ENCODE measurements around the gene ACADVL. TPM values are rescaled to one million over a fixed set of nuclear protein-coding genes. Genes with fewer than 3 reads are reported as not detected.

Gene ACADVL
- total RNA-seq, 1 experiment from 2014 or later: 305 TPM

DNA sequence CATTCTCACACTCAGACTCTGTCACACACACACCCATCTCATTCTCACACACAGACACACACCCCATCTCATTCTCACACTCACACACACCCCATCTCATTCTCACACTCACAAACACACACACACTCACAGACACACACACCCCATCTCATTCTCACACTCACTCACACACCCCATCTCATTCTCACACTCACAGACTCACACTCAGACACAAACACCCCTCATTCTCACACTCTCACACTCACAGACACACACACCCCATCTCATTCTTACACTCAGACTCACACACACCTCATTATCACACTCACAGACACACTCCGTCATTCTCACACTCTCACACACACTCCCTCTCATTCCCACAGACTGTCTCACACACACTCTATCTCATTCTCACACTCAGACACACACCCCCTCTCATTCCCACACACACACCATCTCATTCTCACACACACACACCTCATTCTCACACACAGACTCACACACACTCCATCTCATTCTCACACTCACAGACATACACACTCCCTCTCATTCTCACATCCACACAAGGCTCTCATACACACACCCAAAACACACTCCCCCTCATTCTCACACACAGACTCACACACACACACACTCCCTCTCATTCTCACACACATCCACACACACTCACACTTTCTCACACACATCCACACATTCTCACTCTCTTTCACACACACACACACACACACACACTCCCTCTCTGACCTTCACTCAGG, 43.5 kb upstream of the ACADVL start:
- DNase-seq (ENCODE audit: low read depth, low spot score) (no peak), ATAC-seq (no peak)
- CTCF ChIA-PET: interaction anchor here (1.0 kb wide), 1 partner anchor 43 kb away, joined by 3 read pairs; no protein-coding TSS in a partner anchor

GRCh38 chr17:7176841-7177190, 42.9 kb upstream of the ACADVL start:
- ATAC-seq (no peak), DNase-seq (ENCODE audit: low read depth, low spot score) (no peak)
- BruUV-seq (replicated peaks): no TSS peak
- Histone ChIP-seq H3K27ac (ENCODE audit: low read length) (no peak overlapping the region), H3K9me3 (ENCODE audit: control insufficient read depth, insufficient read depth, low read depth, low read length) (no peaks in the 10 kb centered on the region), H3K27me3 (ENCODE audit: control insufficient read depth, insufficient read depth, low read length) (no peaks in the 10 kb centered on the region), H3K4me3 (ENCODE audit: low read depth in 2 of 2, low read length in 2 of 2) (no peak overlapping the region), H3K36me3 (ENCODE audit: control insufficient read depth, insufficient read depth, low read length) (no peaks in the 10 kb centered on the region), H3K4me1 (ENCODE audit: control insufficient read depth, insufficient read depth, low read length) (peaks cover 9% of the 10 kb centered on the region; the same call in 1 of the 2 replicates)
- ChIA-PET CTCF (interaction anchor here (0.7 to 1.5 kb wide), 6 partner anchors 39 to 235 kb away, joined by 3 to 8 read pairs (median 4); no protein-coding TSS in a partner anchor), POLR2A (interaction anchor here (0.7 kb wide), 1 partner anchor 141 kb away, joined by 3 read pairs; no protein-coding TSS in a partner anchor)
- intact Hi-C loops (cut with micrococcal nuclease; ENCODE audit: unreplicated experiment): no loop called here
- no peak for TF ChIP-seq REST (IDR thresholded peaks at IDR 0.05; ENCODE audit: insufficient read depth in 1 of 2, low read depth in 2 of 2, low read length in 1 of 2)
- TF ChIP-seq TCF7L2 (IDR thresholded peaks at IDR 0.05; ENCODE audit: low read depth, low read length): no peak
- TF ChIP-seq SIN3A (IDR thresholded peaks at IDR 0.05; ENCODE audit: borderline replicate concordance, insufficient read depth, low read depth, low read length): no peak
- TF ChIP-seq, protein P1, sequence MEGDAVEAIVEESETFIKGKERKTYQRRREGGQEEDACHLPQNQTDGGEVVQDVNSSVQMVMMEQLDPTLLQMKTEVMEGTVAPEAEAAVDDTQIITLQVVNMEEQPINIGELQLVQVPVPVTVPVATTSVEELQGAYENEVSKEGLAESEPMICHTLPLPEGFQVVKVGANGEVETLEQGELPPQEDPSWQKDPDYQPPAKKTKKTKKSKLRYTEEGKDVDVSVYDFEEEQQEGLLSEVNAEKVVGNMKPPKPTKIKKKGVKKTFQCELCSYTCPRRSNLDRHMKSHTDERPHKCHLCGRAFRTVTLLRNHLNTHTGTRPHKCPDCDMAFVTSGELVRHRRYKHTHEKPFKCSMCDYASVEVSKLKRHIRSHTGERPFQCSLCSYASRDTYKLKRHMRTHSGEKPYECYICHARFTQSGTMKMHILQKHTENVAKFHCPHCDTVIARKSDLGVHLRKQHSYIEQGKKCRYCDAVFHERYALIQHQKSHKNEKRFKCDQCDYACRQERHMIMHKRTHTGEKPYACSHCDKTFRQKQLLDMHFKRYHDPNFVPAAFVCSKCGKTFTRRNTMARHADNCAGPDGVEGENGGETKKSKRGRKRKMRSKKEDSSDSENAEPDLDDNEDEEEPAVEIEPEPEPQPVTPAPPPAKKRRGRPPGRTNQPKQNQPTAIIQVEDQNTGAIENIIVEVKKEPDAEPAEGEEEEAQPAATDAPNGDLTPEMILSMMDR (IDR thresholded peaks at IDR 0.05): no peak
- TF ChIP-seq POLR2AphosphoS5 (IDR thresholded peaks at IDR 0.05; ENCODE audit: low read depth, low read length): no peak
- in situ Hi-C loops (cut with HindIII; ENCODE audit: low pct_unique_long_range_greater_than_20kb, low sequenced_read_pairs): no loop called here

More for the DNA sequence above, 43.5 kb upstream of the ACADVL start:
- intact Hi-C loops (cut with micrococcal nuclease; ENCODE audit: unreplicated experiment) (no loop called here), in situ Hi-C loops (cut with HindIII; ENCODE audit: low pct_unique_long_range_greater_than_20kb, low sequenced_read_pairs) (no loop called here)
- no peaks in the 10 kb centered on the region for H3K9me3 ChIP-seq (ENCODE audit: control insufficient read depth, insufficient read depth, low read depth, low read length)
- H3K4me1 ChIP-seq (ENCODE audit: control insufficient read depth, insufficient read depth, low read length): peaks cover 9% of the 10 kb centered on the region; the same call in 1 of the 2 replicates
- H3K27ac ChIP-seq (ENCODE audit: low read length): no peak overlapping the region
- POLR2A ChIA-PET: interaction anchor here (0.7 kb wide), 1 partner anchor 141 kb away, joined by 3 read pairs; no protein-coding TSS in a partner anchor
- no TSS peak for BruUV-seq (replicated peaks)
- no peak overlapping the region for H3K4me3 ChIP-seq (ENCODE audit: low read depth in 2 of 2, low read length in 2 of 2)
- TF ChIP-seq SIN3A (IDR thresholded peaks at IDR 0.05; ENCODE audit: borderline replicate concordance, insufficient read depth, low read depth, low read length): no peak
- no peak for TF ChIP-seq REST (IDR thresholded peaks at IDR 0.05; ENCODE audit: insufficient read depth in 1 of 2, low read depth in 2 of 2, low read length in 1 of 2)
- no peak for TF ChIP-seq TCF7L2 (IDR thresholded peaks at IDR 0.05; ENCODE audit: low read depth, low read length)
- no peak for TF ChIP-seq POLR2AphosphoS5 (IDR thresholded peaks at IDR 0.05; ENCODE audit: low read depth, low read length)
- TF ChIP-seq, protein P1 (IDR thresholded peaks at IDR 0.05): no peak
- no peaks in the 10 kb centered on the region for H3K36me3 ChIP-seq (ENCODE audit: control insufficient read depth, insufficient read depth, low read length)
- no peaks in the 10 kb centered on the region for H3K27me3 ChIP-seq (ENCODE audit: control insufficient read depth, insufficient read depth, low read length)
